Activated CD4-positive, alpha-beta T cell treated with anti-CD3 and anti-CD28 coated beads for 4 hours (primary cell): ENCODE results near the gene EPN1.

Experiments
- DNase-seq, 2 donors: peaks; one replicate each; pipeline ENCODE4 v3.0.0-alpha.2; 2020

EPN1 gene

GRCh38 chr19:55646889-55647731, 27.9 kb upstream of the EPN1 start:
- no peak for DNase-seq

- DNase-seq = peak; percentile 67 to 74
These were observed 27.1 kb upstream of the EPN1 start, which contains the start of gene CCDC106 for GRCh38 chr19:55647732-55648584. CCDC106 (plus strand) TSS chr19:55648212; CDS start chr19:55649047, 835 bp downstream.

- DNase-seq = no peak
These were observed 26.3 kb upstream of the EPN1 start for GRCh38 chr19:55648585-55649267.

- no peak for DNase-seq
These were observed 25.5 kb upstream of the EPN1 start for GRCh38 chr19:55649268-55650125.

- DNase-seq = no peak
These were observed 24.9 kb upstream of the EPN1 start for GRCh38 chr19:55650126-55650557.

- no peak for DNase-seq
These were observed 24.3 kb upstream of the EPN1 start for GRCh38 chr19:55650602-55651230.

- DNase-seq = no peak
These were observed 23.8 kb upstream of the EPN1 start for GRCh38 chr19:55651236-55651635.

GRCh38 chr19:55652311-55653128, 22.5 kb upstream of the EPN1 start:
- no peak for DNase-seq

GRCh38 chr19:55653651-55654322, 21.2 kb upstream of the EPN1 start:
- peak; percentile 99 to 100 for DNase-seq

GRCh38 chr19:55654323-55654867, 20.6 kb upstream of the EPN1 start:
- DNase-seq = peak; percentile 98

GRCh38 chr19:55654868-55655647, 20.0 kb upstream of the EPN1 start, which contains the start of gene U2AF2:
U2AF2 (plus strand) TSS chr19:55655035; CDS start chr19:55655105, 70 bp downstream.
- DNase-seq = peak; percentile 96 to 97

GRCh38 chr19:55655648-55656040, 19.4 kb upstream of the EPN1 start:
- DNase-seq = no peak

GRCh38 chr19:55656552-55656951, 18.5 kb upstream of the EPN1 start:
- DNase-seq = no peak

- no peak for DNase-seq
These were observed 17.9 kb upstream of the EPN1 start for GRCh38 chr19:55656988-55657747.

- DNase-seq = no peak
These were observed 16.1 kb upstream of the EPN1 start for GRCh38 chr19:55658846-55659459.

- no peak for DNase-seq
These were observed 15.2 kb upstream of the EPN1 start for GRCh38 chr19:55659822-55660221.

- no peak for DNase-seq
These were observed 14.6 kb upstream of the EPN1 start for GRCh38 chr19:55660404-55660803.

- DNase-seq = no peak
These were observed 14.0 kb upstream of the EPN1 start for GRCh38 chr19:55660991-55661390.
